ENCODE results near the gene NAA10. TPM values are rescaled to one million over a fixed set of nuclear protein-coding genes. Genes with fewer than 3 reads are reported as not detected.

The NAA10 gene
- total and polyA plus RNA-seq, 3 donors from 2014 or later: 33.9 to 52.8 (median 46.7) TPM

- 82 to 90% methylated on average over 6 of the region's 6 CpGs for WGBS, 2 donors
Measured at GRCh38 chrX:153917869-153918268, 17.0 kb downstream of the NAA10 start.

GRCh38 chrX:153913701-153914100, 21.1 kb downstream of the NAA10 start:
- no peak for TF ChIP-seq CTCF (IDR thresholded peaks at IDR 0.05)
- no peak overlapping the region for H3K4me3 ChIP-seq
- H3K4me1 ChIP-seq: no peaks in the 10 kb centered on the region
- H3K36me3 ChIP-seq (ENCODE audit: low read depth, missing control alignments): no peaks in the 10 kb centered on the region
- 93% methylated on average over 17 of the region's 17 CpGs; no CpG with 5 or more reads in 1 of the 2 donors for WGBS, 2 donors
- no peaks in the 10 kb centered on the region for H3K9me3 ChIP-seq
- no peaks in the 10 kb centered on the region for H3K27me3 ChIP-seq
- DNase-seq: no peak
- no peak overlapping the region for H3K27ac ChIP-seq
- intact Hi-C loops (cut with DNase I; ENCODE audit: low total_unique reads): no loop called here

More at GRCh38 chrX:153917869-153918268, 17.0 kb downstream of the NAA10 start:
- Histone ChIP-seq H3K9me3 (no peaks in the 10 kb centered on the region), H3K36me3 (ENCODE audit: low read depth, missing control alignments) (no peaks in the 10 kb centered on the region), H3K4me1 (no peaks in the 10 kb centered on the region), H3K27ac (no peak overlapping the region), H3K4me3 (no peak overlapping the region), H3K27me3 (no peaks in the 10 kb centered on the region)
- DNase-seq: no peak
- TF ChIP-seq POLR2A (IDR thresholded peaks at IDR 0.05) (no peak), CTCF (IDR thresholded peaks at IDR 0.05) (no peak)
- intact Hi-C loops (cut with DNase I; ENCODE audit: low total_unique reads): no loop called here

- no peaks in the 10 kb centered on the region for H3K4me1 ChIP-seq
- no peaks in the 10 kb centered on the region for H3K36me3 ChIP-seq (ENCODE audit: low read depth, missing control alignments)
- DNase-seq: no peak
- intact Hi-C loops (cut with DNase I; ENCODE audit: low total_unique reads): no loop called here
- no peaks in the 10 kb centered on the region for H3K27me3 ChIP-seq
- H3K27ac ChIP-seq: no peak overlapping the region
- TF ChIP-seq POLR2A (IDR thresholded peaks at IDR 0.05): no peak
- TF ChIP-seq CTCF (IDR thresholded peaks at IDR 0.05): no peak
- H3K4me3 ChIP-seq: no peak overlapping the region
- H3K9me3 ChIP-seq: no peaks in the 10 kb centered on the region
- 100% methylated on average over 3 of the region's 17 CpGs; no CpG with 5 or more reads in 1 of the 2 donors for WGBS, 2 donors
Measured at GRCh38 chrX:153913211-153913610, 21.6 kb downstream of the NAA10 start.

- Histone ChIP-seq H3K27ac (no peak overlapping the region), H3K9me3 (no peaks in the 10 kb centered on the region), H3K4me3 (no peak overlapping the region), H3K36me3 (ENCODE audit: low read depth, missing control alignments) (no peaks in the 10 kb centered on the region), H3K27me3 (no peaks in the 10 kb centered on the region), H3K4me1 (no peaks in the 10 kb centered on the region)
- TF ChIP-seq CTCF (IDR thresholded peaks at IDR 0.05) (no peak), POLR2A (IDR thresholded peaks at IDR 0.05) (no peak)
- DNase-seq: no peak
- WGBS, 2 donors: 89 to 95% methylated on average over 6 of the region's 6 CpGs
- intact Hi-C loops (cut with DNase I; ENCODE audit: low total_unique reads): no loop called here
Measured at GRCh38 chrX:153911798-153912197, 23.0 kb downstream of the NAA10 start.

- TF ChIP-seq POLR2A (IDR thresholded peaks at IDR 0.05): no peak
- TF ChIP-seq CTCF (IDR thresholded peaks at IDR 0.05): no peak
- Histone ChIP-seq H3K4me3 (no peak overlapping the region), H3K27ac (no peak overlapping the region), H3K9me3 (no peaks in the 10 kb centered on the region), H3K27me3 (no peaks in the 10 kb centered on the region), H3K4me1 (no peaks in the 10 kb centered on the region), H3K36me3 (ENCODE audit: low read depth, missing control alignments) (no peaks in the 10 kb centered on the region)
- intact Hi-C loops (cut with DNase I; ENCODE audit: low total_unique reads): no loop called here
- no CpG with 5 or more reads among the region's 22 CpGs for WGBS, 2 donors
- no peak for DNase-seq
Measured at GRCh38 chrX:153910446-153910845, 24.4 kb downstream of the NAA10 start.
